GM12892 (cell line): ENCODE data around the gene IGF1R.
"Not testable (repeated sequence)": the region's sequence is repeated elsewhere in the genome, so short reads cannot be mapped to it uniquely, and the experiment has no call there.

Experiments
- POLR2A ChIP-seq: IDR thresholded peaks from 2 replicates; pipeline ENCODE4 v1.6.1; 2011; ENCODE audit warnings: low read depth, low read length, control low read depth
- POLR2AphosphoS5 ChIP-seq: IDR thresholded peaks from 2 replicates; pipeline ENCODE4 v1.6.1; 2011; ENCODE audit warnings: low read depth, low read length, control low read depth

GRCh38 chr15:99003317-99003716, 355.0 kb downstream of the IGF1R start:
- TF ChIP-seq POLR2A, POLR2AphosphoS5: not testable (repeated sequence)
